ENCODE measurements around the gene TRAPPC3. TPM values are rescaled to one million over a fixed set of nuclear protein-coding genes. Genes with fewer than 3 reads are reported as not detected.
"Not testable (repeated sequence)": the region's sequence is repeated elsewhere in the genome, so short reads cannot be mapped to it uniquely, and the experiment has no call there.

TRAPPC3 gene
- polyA plus RNA-seq (ENCODE audit: insufficient read length) = 64.9 TPM
- long read RNA-seq, donor 1, transcript TRAPPC3-204 (5 exons, 1,265 nt) = major isoform, 41 of 45 reads
- long read RNA-seq, donor 1, partial matches to known transcripts = 0 of 45 reads
- long read RNA-seq, donor 1, other reads (novel, unspliced or antisense) = 0 of 45 reads
- long read RNA-seq, donor 2, transcript TRAPPC3-204 (5 exons, 1,265 nt) = major isoform, 29 of 55 reads
- long read RNA-seq, donor 2, partial matches to known transcripts = 25 of 55 reads
- long read RNA-seq, donor 2, other reads (novel, unspliced or antisense) = 0 of 55 reads
- long read RNA-seq, donor 3, transcript TRAPPC3-204 (5 exons, 1,265 nt) = major isoform, 22 of 24 reads
- long read RNA-seq, donor 3, partial matches to known transcripts = 0 of 24 reads
- long read RNA-seq, donor 3, other reads (novel, unspliced or antisense) = 0 of 24 reads
- long read RNA-seq, donor 4, partial matches to known transcripts = 0 of 5 reads
- long read RNA-seq, donor 4, other reads (novel, unspliced or antisense) = 0 of 5 reads
- long read RNA-seq, donor 5, transcript TRAPPC3-204 (5 exons, 1,265 nt) = major isoform, 63 of 69 reads
- long read RNA-seq, donor 5, partial matches to known transcripts = 0 of 69 reads
- long read RNA-seq, donor 5, other reads (novel, unspliced or antisense) = 0 of 69 reads
- long read RNA-seq, donor 6, transcript TRAPPC3-204 (5 exons, 1,265 nt) = major isoform, 25 of 30 reads
- long read RNA-seq, donor 6, partial matches to known transcripts = 0 of 30 reads
- long read RNA-seq, donor 6, other reads (novel, unspliced or antisense) = 0 of 30 reads
- long read RNA-seq, donor 7, transcript TRAPPC3-204 (5 exons, 1,265 nt) = major isoform, 41 of 56 reads
- long read RNA-seq, donor 7, partial matches to known transcripts = 6 of 56 reads
- long read RNA-seq, donor 7, other reads (novel, unspliced or antisense) = 0 of 56 reads
- long read RNA-seq, donor 8, transcript TRAPPC3-204 (5 exons, 1,265 nt) = major isoform, 11 of 12 reads
- long read RNA-seq, donor 8, partial matches to known transcripts = 0 of 12 reads
- long read RNA-seq, donor 8, other reads (novel, unspliced or antisense) = 0 of 12 reads

- peak; percentile 99 for DNase-seq
Observed at GRCh38 chr1:36149237-36149972, at the start of gene TRAPPC3. TSS of gene TRAPPC3 (minus strand) at chr1:36149486. CDS start at chr1:36149378, 108 bp downstream.

GRCh38 chr1:36198641-36199040, 49.4 kb upstream of the TRAPPC3 start:
- DNase-seq = no peak

- DNase-seq = not testable (repeated sequence)
Observed at GRCh38 chr1:36196805-36197204, 47.5 kb upstream of the TRAPPC3 start.

GRCh38 chr1:36187800-36188593, 38.7 kb upstream of the TRAPPC3 start:
- peak; percentile 80 for DNase-seq

- no peak for DNase-seq
Observed at GRCh38 chr1:36183309-36183856, 34.1 kb upstream of the TRAPPC3 start.

- no peak for DNase-seq
Observed at GRCh38 chr1:36182734-36183133, 33.4 kb upstream of the TRAPPC3 start.

- no peak for DNase-seq
Observed at GRCh38 chr1:36179220-36179600, 29.9 kb upstream of the TRAPPC3 start.

- DNase-seq = no peak
Observed at GRCh38 chr1:36178471-36179219, 29.4 kb upstream of the TRAPPC3 start.

GRCh38 chr1:36177589-36178431, 28.5 kb upstream of the TRAPPC3 start:
- no peak for DNase-seq

GRCh38 chr1:36176106-36176949, 27.0 kb upstream of the TRAPPC3 start:
- no peak for DNase-seq

GRCh38 chr1:36175137-36176095, 26.1 kb upstream of the TRAPPC3 start:
- DNase-seq = no peak

GRCh38 chr1:36174713-36175112, 25.4 kb upstream of the TRAPPC3 start:
- DNase-seq = no peak

GRCh38 chr1:36172983-36173382, 23.7 kb upstream of the TRAPPC3 start:
- DNase-seq = no peak

- DNase-seq = no peak
Observed at GRCh38 chr1:36172017-36172747, 22.9 kb upstream of the TRAPPC3 start.

- no peak for DNase-seq
Observed at GRCh38 chr1:36170643-36171412, 21.5 kb upstream of the TRAPPC3 start.

Data from left kidney (tissue), 8 donors.